Activated naive CD4-positive, alpha-beta T cell treated with anti-CD3 and anti-CD28 coated beads, Interleukin-2, amount 50 U/mL, for 16 hours (primary cell): Measurements from ENCODE around the gene CSGALNACT2.

ENCODE experiments used
- DNase-seq: peaks from one replicate; pipeline ENCODE4 v3.0.0-alpha.2; 2020

CSGALNACT2 gene

GRCh38 chr10:43188702-43189101 lies 50.5 kb downstream of the CSGALNACT2 start:
- DNase-seq, result no peak

- no peak for DNase-seq
These were observed 52.0 kb downstream of the CSGALNACT2 start for GRCh38 chr10:43190289-43190688.

GRCh38 chr10:43190775-43191174 lies 52.5 kb downstream of the CSGALNACT2 start:
- no peak for DNase-seq

GRCh38 chr10:43192884-43193283 lies 54.6 kb downstream of the CSGALNACT2 start:
- no peak for DNase-seq

GRCh38 chr10:43193496-43194080 lies 55.3 kb downstream of the CSGALNACT2 start:
- DNase-seq, result no peak

- DNase-seq, result no peak
These were observed 56.0 kb downstream of the CSGALNACT2 start for GRCh38 chr10:43194266-43194665.

- DNase-seq, result no peak
These were observed 56.6 kb downstream of the CSGALNACT2 start for GRCh38 chr10:43194859-43195258.

GRCh38 chr10:43195557-43195956 lies 57.3 kb downstream of the CSGALNACT2 start:
- DNase-seq, result no peak

- no peak for DNase-seq
These were observed 58.1 kb downstream of the CSGALNACT2 start for GRCh38 chr10:43196131-43196980.

- no peak for DNase-seq
These were observed 59.0 kb downstream of the CSGALNACT2 start for GRCh38 chr10:43196981-43197833.

- no peak for DNase-seq
These were observed 59.8 kb downstream of the CSGALNACT2 start for GRCh38 chr10:43197834-43198681.

- no peak for DNase-seq
These were observed 60.4 kb downstream of the CSGALNACT2 start for GRCh38 chr10:43198682-43199005.

- DNase-seq, result no peak
These were observed 60.9 kb downstream of the CSGALNACT2 start for GRCh38 chr10:43199088-43199683.

- DNase-seq, result no peak
These were observed 61.7 kb downstream of the CSGALNACT2 start for GRCh38 chr10:43199684-43200537.

GRCh38 chr10:43200538-43201390 lies 62.5 kb downstream of the CSGALNACT2 start:
- no peak for DNase-seq

GRCh38 chr10:43201545-43202131 lies 63.4 kb downstream of the CSGALNACT2 start:
- no peak for DNase-seq

GRCh38 chr10:43202224-43202656 lies 64.0 kb downstream of the CSGALNACT2 start:
- DNase-seq, result peak; percentile 56

GRCh38 chr10:43202657-43203447 lies 64.6 kb downstream of the CSGALNACT2 start:
- peak; percentile 37 for DNase-seq
